GM12801 (cell line): ENCODE results near the gene TAF10.

Experiments used
- CTCF ChIP-seq: IDR thresholded peaks from one replicate; pipeline ENCODE4 v1.5.1; 2011; ENCODE audit warnings: control low read depth; ENCODE audit not compliant: insufficient read length; ENCODE audit errors: extremely low read depth

TAF10 gene

GRCh38 chr11:6620636-6621035 lies 8.6 kb upstream of the TAF10 start:
- TF ChIP-seq CTCF = no peak

GRCh38 chr11:6619004-6619745 lies 7.2 kb upstream of the TAF10 start, which contains the start of gene TPP1:
TSS of gene TPP1 (minus strand) at chr11:6619422. CDS start at chr11:6619400, 22 bp downstream.
- no peak for TF ChIP-seq CTCF

- TF ChIP-seq CTCF = no peak
These were observed 6.3 kb upstream of the TAF10 start for GRCh38 chr11:6618117-6619003.

- TF ChIP-seq CTCF = no peak
These were observed 5.3 kb upstream of the TAF10 start for GRCh38 chr11:6617315-6617781.

GRCh38 chr11:6616596-6617250 lies 4.7 kb upstream of the TAF10 start:
- no peak for TF ChIP-seq CTCF

- no peak for TF ChIP-seq CTCF
These were observed 4.0 kb upstream of the TAF10 start for GRCh38 chr11:6615882-6616585.
